IMR-90 (cell line): Measurements from ENCODE around the gene MMP14. TPM values are rescaled to one million over a fixed set of nuclear protein-coding genes. Genes with fewer than 3 reads are reported as not detected.
A peak's percentile ranks its signal among the peaks of the same experiment; 100 is the strongest.

Experiments used
- ATAC-seq: fragments of 200-7000 bp; cut with Tn5 transposase; 2 replicates; pipeline ENCODE4 v1.9.1; 2020; ENCODE audit warnings: low read depth, mild to moderate bottlenecking, moderate library complexity
- BruUV-seq: library from RNA; stranded (reverse); fragments of 400-500 nt; replicated peaks from 2 replicates; lab custom pipeline; 2021; lab: Mats Ljungman, UMichigan
- CTCF ChIA-PET: fragments of 300-600 bp; formaldehyde crosslinking; extraction: SDS; loops from one replicate; lab custom pipeline; 2021; ENCODE audit warnings: antibody characterized with exemption; lab: Yijun Ruan, JAX
- POLR2A ChIA-PET: fragments of 300-600 bp; sonication (Branson Sonifier 250); formaldehyde crosslinking; loops from one replicate; lab custom pipeline; 2022; ENCODE audit warnings: antibody characterized with exemption; ENCODE audit not compliant: unreplicated experiment; lab: Charles Lee
- DNase-seq: peaks from one replicate; pipeline ENCODE4 v3.0.0; 2013
- H2AFZ ChIP-seq: replicated peaks from 2 replicates; pipeline ENCODE3; 2013; ENCODE audit warnings: low read length, mild to moderate bottlenecking; ENCODE audit not compliant: poor library complexity
- H2AK5ac ChIP-seq: 2 replicates; pipeline ENCODE4 v1.6.1; 2013; ENCODE audit warnings: low read depth, low read length, inconsistent platforms
- H2AK9ac ChIP-seq: replicated peaks from 2 replicates; pipeline ENCODE3; 2013; ENCODE audit warnings: mild to moderate bottlenecking, low read depth, low read length, moderate library complexity; ENCODE audit not compliant: poor library complexity
- H2BK120ac ChIP-seq: 2 replicates; pipeline ENCODE4 v1.6.1; 2013; ENCODE audit warnings: low read depth, low read length, inconsistent platforms
- H2BK15ac ChIP-seq: 3 replicates; pipeline ENCODE4 v1.6.1; 2013; ENCODE audit warnings: low read depth, low read length, inconsistent platforms
- H2BK20ac ChIP-seq: 2 replicates; pipeline ENCODE4 v1.6.1; 2013; ENCODE audit warnings: low read depth, mild to moderate bottlenecking, inconsistent platforms, low read length, moderate library complexity
- H2BK5ac ChIP-seq: 2 replicates; pipeline ENCODE4 v1.6.1; 2013; ENCODE audit warnings: mild to moderate bottlenecking, low read depth, low read length, inconsistent platforms; ENCODE audit not compliant: poor library complexity, severe bottlenecking
- H3K14ac ChIP-seq: replicated peaks from 2 replicates; pipeline ENCODE4 v1.6.1; 2013; ENCODE audit warnings: low read depth, low read length, inconsistent platforms
- H3K18ac ChIP-seq: 2 replicates; pipeline ENCODE4 v1.6.1; 2013; ENCODE audit warnings: low read depth, low read length, control low read depth
- H3K23ac ChIP-seq: 2 replicates; pipeline ENCODE4 v1.6.1; 2013; ENCODE audit warnings: low read depth, low read length, inconsistent platforms
- H3K27ac ChIP-seq: 2 replicates; pipeline ENCODE4 v1.5.1; 2013; ENCODE audit warnings: mild to moderate bottlenecking, control low read depth, low read length; ENCODE audit not compliant: insufficient read depth
- H3K27me3 ChIP-seq: 2 replicates; pipeline ENCODE4 v1.6.1; 2013; ENCODE audit warnings: low read length; ENCODE audit not compliant: control insufficient read depth, insufficient read depth
- H3K36me3 ChIP-seq: 2 replicates; pipeline ENCODE4 v1.6.1; 2013; ENCODE audit warnings: low read length, mixed read lengths; ENCODE audit not compliant: control insufficient read depth, insufficient read depth
- H3K4ac ChIP-seq: 2 replicates; pipeline ENCODE4 v1.6.1; 2013; ENCODE audit warnings: low read depth, low read length, inconsistent platforms
- H3K4me1 ChIP-seq: 2 replicates; pipeline ENCODE4 v1.6.1; 2013; ENCODE audit warnings: low read length, mixed read lengths; ENCODE audit not compliant: control insufficient read depth, insufficient read depth
- H3K4me2 ChIP-seq: 2 replicates; pipeline ENCODE4 v1.6.1; 2013; ENCODE audit warnings: low read depth, mild to moderate bottlenecking, control low read depth, low read length, moderate library complexity
- H3K4me3 ChIP-seq: 2 replicates; pipeline ENCODE4 v1.5.1; 2013; ENCODE audit warnings: low read depth, mild to moderate bottlenecking, control low read depth, low read length, moderate library complexity; ENCODE audit not compliant: insufficient read depth
- H3K56ac ChIP-seq: 2 replicates; pipeline ENCODE4 v1.6.1; 2013; ENCODE audit warnings: low read length, inconsistent platforms; ENCODE audit not compliant: insufficient read depth; ENCODE audit errors: extremely low read depth
- H3K79me1 ChIP-seq, 2 experiments: 2 replicates each; pipeline ENCODE4 v1.6.1; 2013; ENCODE audit warnings: low read length in 2 of 2, inconsistent platforms in 1 of 2, low read depth in 1 of 2
- H3K9ac ChIP-seq: 2 replicates; pipeline ENCODE4 v1.6.1; 2013; ENCODE audit warnings: low read depth, low read length, control low read depth
- H3K9me1 ChIP-seq: 2 replicates; pipeline ENCODE4 v1.6.1; 2013; ENCODE audit warnings: low read length, inconsistent platforms; ENCODE audit not compliant: insufficient read depth
- H3K9me3 ChIP-seq: 2 replicates; pipeline ENCODE4 v1.6.1; 2013; ENCODE audit warnings: low read length; ENCODE audit not compliant: control insufficient read depth, insufficient read depth
- H4K20me1 ChIP-seq: 2 replicates; pipeline ENCODE4 v1.6.1; 2013; ENCODE audit warnings: low read length, inconsistent platforms; ENCODE audit not compliant: insufficient read depth
- H4K5ac ChIP-seq: 2 replicates; pipeline ENCODE4 v1.6.1; 2013; ENCODE audit warnings: mild to moderate bottlenecking, low read depth, low read length, control low read depth
- H4K8ac ChIP-seq, 2 experiments: 2 replicates each; pipeline ENCODE4 v1.6.1; 2013; ENCODE audit warnings: low read depth in 2 of 2, low read length in 2 of 2, control low read depth in 1 of 2, inconsistent platforms in 1 of 2
- H4K91ac ChIP-seq: 2 replicates; pipeline ENCODE4 v1.6.1; 2013; ENCODE audit warnings: low read depth, low read length, inconsistent platforms; ENCODE audit not compliant: insufficient read depth
- CEBPB ChIP-seq: IDR thresholded peaks from 2 replicates; pipeline ENCODE4 v1.6.1; 2012; ENCODE audit warnings: low read depth, low read length, improper control_type of control experiment
- FOS ChIP-seq: fragments of 150-350 bp; IDR thresholded peaks from 2 replicates; pipeline ENCODE4 v1.6.1; 2016; ENCODE audit warnings: low read depth, low read length
- MAFK ChIP-seq: IDR thresholded peaks from 2 replicates; pipeline ENCODE4 v1.6.1; 2012; ENCODE audit warnings: low read depth, low read length, improper control_type of control experiment
- RCOR1 ChIP-seq: IDR thresholded peaks from 2 replicates; pipeline ENCODE4 v1.6.1; 2012; ENCODE audit warnings: mild to moderate bottlenecking, low read length, improper control_type of control experiment; ENCODE audit not compliant: insufficient replicate concordance
- RFX5 ChIP-seq: IDR thresholded peaks from 2 replicates; pipeline ENCODE4 v1.8.0; 2012; ENCODE audit warnings: low read depth, mild to moderate bottlenecking, low read length, moderate library complexity
- SMC3 ChIP-seq: fragments of 150-350 bp; IDR thresholded peaks from 2 replicates; pipeline ENCODE4 v1.6.1; 2016; ENCODE audit warnings: low read depth, mild to moderate bottlenecking, antibody characterized with exemption, low read length, moderate library complexity
- WGBS, 2 experiments: methylation state at CpG; one replicate each; pipeline versions ENCODE4 v1.1.5 to v1.1.7; 2013; ENCODE audit warnings: missing lambda C conversion rate in 2 of 2; ENCODE audit not compliant: insufficient read length in 1 of 2; ENCODE audit errors: extremely low coverage in 2 of 2; 5-methylcytosine and 5-hydroxymethylcytosine counted together
- dilution Hi-C: fragments of 300-500 bp; cut with HindIII; formaldehyde crosslinking; loops from one replicate; pipeline ENCODE4 v1.14.3; 2018; ENCODE audit warnings: low sequenced_read_pairs; ENCODE audit not compliant: unreplicated experiment
- in situ Hi-C: fragments of 300-500 bp; cut with MboI; formaldehyde crosslinking; loops from 3 replicates; pipeline ENCODE4 v1.14.3; 2019; ENCODE audit warnings: low sequenced_read_pairs, inconsistent platforms, mixed read lengths
- intact Hi-C: fragments of 100-400 bp; cut with micrococcal nuclease; formaldehyde crosslinking; loops from 2 replicates; pipeline ENCODE4 v1.10.0; 2022
- polyA plus RNA-seq, 3 experiments: library from polyadenylated mRNA; depleted of rRNA; stranded (reverse); fragments of >200 nt; gene quantifications; 2 replicates each; pipeline ENCODE4 v1.2.3, GENCODE V29; 2012; ENCODE audit warnings: low replicate concordance in 1 of 3
- total RNA-seq: library from RNA; depleted of rRNA; stranded (reverse); fragments of >200 nt; gene quantifications from 2 replicates; pipeline ENCODE4 v1.2.3, GENCODE V29; 2012
- TF ChIP-seq, protein P1 (sequence below): fragments of 150-350 bp; IDR thresholded peaks from 2 replicates; pipeline ENCODE4 v1.6.1; 2017; ENCODE audit warnings: mild to moderate bottlenecking, antibody characterized with exemption, low read length, low read depth
- TF ChIP-seq, protein P2 (sequence below): conservative IDR thresholded peaks from 2 replicates; pipeline ENCODE4 v1.5.1; 2012; ENCODE audit warnings: mild to moderate bottlenecking, low read depth, low read length, improper control_type of control experiment

The MMP14 gene
- total and polyA plus RNA-seq, 2 of the 4 experiments (the other 2 are of a cell fraction) = 156 to 315 TPM

- in situ Hi-C loops = loop anchor here (10.0 kb wide), 1 partner anchor 258 kb away; the partner anchor contains the start of gene DAD1
Measured at GRCh38 chr14:22842211-22843122, 6.1 kb downstream of the MMP14 start.

More at GRCh38 chr14:22842211-22843122, 6.1 kb downstream of the MMP14 start:
- H3K36me3 ChIP-seq = peaks cover 74% of the 10 kb centered on the region
- H2AFZ ChIP-seq = peak overlapping the region; percentile 60
- H3K56ac ChIP-seq = no peak overlapping the region
- H4K5ac ChIP-seq = no peak overlapping the region
- H4K91ac ChIP-seq = no peak overlapping the region
- no peaks in the 10 kb centered on the region for H3K9me3 ChIP-seq
- peak overlapping the region in 1 of 2 experiments; percentile 16; a peak in 1 of 4 replicates for H4K8ac ChIP-seq
- no peak overlapping the region for H3K4me2 ChIP-seq
- H3K4me1 ChIP-seq = peaks cover 31% of the 10 kb centered on the region
- no peak overlapping the region for H3K18ac ChIP-seq
- no peaks in the 10 kb centered on the region for H3K27me3 ChIP-seq
- TF ChIP-seq RCOR1 = no peak
- TF ChIP-seq, protein P1, sequence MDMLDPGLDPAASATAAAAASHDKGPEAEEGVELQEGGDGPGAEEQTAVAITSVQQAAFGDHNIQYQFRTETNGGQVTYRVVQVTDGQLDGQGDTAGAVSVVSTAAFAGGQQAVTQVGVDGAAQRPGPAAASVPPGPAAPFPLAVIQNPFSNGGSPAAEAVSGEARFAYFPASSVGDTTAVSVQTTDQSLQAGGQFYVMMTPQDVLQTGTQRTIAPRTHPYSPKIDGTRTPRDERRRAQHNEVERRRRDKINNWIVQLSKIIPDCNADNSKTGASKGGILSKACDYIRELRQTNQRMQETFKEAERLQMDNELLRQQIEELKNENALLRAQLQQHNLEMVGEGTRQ = no peak
- TF ChIP-seq, protein P2, sequence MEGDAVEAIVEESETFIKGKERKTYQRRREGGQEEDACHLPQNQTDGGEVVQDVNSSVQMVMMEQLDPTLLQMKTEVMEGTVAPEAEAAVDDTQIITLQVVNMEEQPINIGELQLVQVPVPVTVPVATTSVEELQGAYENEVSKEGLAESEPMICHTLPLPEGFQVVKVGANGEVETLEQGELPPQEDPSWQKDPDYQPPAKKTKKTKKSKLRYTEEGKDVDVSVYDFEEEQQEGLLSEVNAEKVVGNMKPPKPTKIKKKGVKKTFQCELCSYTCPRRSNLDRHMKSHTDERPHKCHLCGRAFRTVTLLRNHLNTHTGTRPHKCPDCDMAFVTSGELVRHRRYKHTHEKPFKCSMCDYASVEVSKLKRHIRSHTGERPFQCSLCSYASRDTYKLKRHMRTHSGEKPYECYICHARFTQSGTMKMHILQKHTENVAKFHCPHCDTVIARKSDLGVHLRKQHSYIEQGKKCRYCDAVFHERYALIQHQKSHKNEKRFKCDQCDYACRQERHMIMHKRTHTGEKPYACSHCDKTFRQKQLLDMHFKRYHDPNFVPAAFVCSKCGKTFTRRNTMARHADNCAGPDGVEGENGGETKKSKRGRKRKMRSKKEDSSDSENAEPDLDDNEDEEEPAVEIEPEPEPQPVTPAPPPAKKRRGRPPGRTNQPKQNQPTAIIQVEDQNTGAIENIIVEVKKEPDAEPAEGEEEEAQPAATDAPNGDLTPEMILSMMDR = no peak
- no peak for TF ChIP-seq CEBPB
- TF ChIP-seq MAFK = no peak
- no peak for TF ChIP-seq FOS
- no peak for TF ChIP-seq SMC3
- TF ChIP-seq RFX5 = no peak
- no peak overlapping the region for H3K4ac ChIP-seq
- dilution Hi-C loops = no loop called here
- H2AK5ac ChIP-seq = no peak overlapping the region
- H3K79me1 ChIP-seq = peaks cover 10 to 69% of the 10 kb centered on the region in 2 experiments; a peak in 3 of 4 replicates
- H2AK9ac ChIP-seq = no peak overlapping the region
- 100% methylated on average over 9 of the region's 28 CpGs; no CpG with 5 or more reads in 1 of the 2 experiments for WGBS, 2 experiments
- H2BK15ac ChIP-seq = no peak overlapping the region
- no peak overlapping the region for H2BK120ac ChIP-seq
- no peak overlapping the region; the same call in 1 of the 2 replicates for H3K23ac ChIP-seq
- intact Hi-C loops = no loop called here
- DNase-seq (no peak), ATAC-seq (no peak)
- H3K14ac ChIP-seq = no peak overlapping the region
- ChIA-PET CTCF (no interaction called here), POLR2A (no interaction called here)
- TSS peak; percentile 22 for BruUV-seq
- peaks cover 60% of the 10 kb centered on the region for H4K20me1 ChIP-seq
- H3K4me3 ChIP-seq = no peak overlapping the region
- peak overlapping the region; percentile 9; the same call in 1 of the 2 replicates for H3K27ac ChIP-seq
- peak overlapping the region; percentile 15 for H2BK5ac ChIP-seq
- H2BK20ac ChIP-seq = no peak overlapping the region; the same call in 1 of the 2 replicates
- H3K9ac ChIP-seq = no peak overlapping the region
- peaks cover 27% of the 10 kb centered on the region for H3K9me1 ChIP-seq
